DLD1 (cell line): ENCODE results near the gene ZMAT5.

Experiments used
- in situ Hi-C: cut with HindIII; loops from 2 replicates; pipeline ENCODE4 v1.10.0; 2017; ENCODE audit warnings: low sequenced_read_pairs

The ZMAT5 gene

GRCh38 chr22:29787371-29787980 lies 20.7 kb upstream of the ZMAT5 start:
- in situ Hi-C loops: loop anchor here (25.0 kb wide), 1 partner anchor 100 kb away; no protein-coding TSS in a partner anchor

GRCh38 chr22:29786031-29786430 lies 19.2 kb upstream of the ZMAT5 start:
- in situ Hi-C loops: loop anchor here (25.0 kb wide), 1 partner anchor 99 kb away; no protein-coding TSS in a partner anchor

GRCh38 chr22:29784451-29785361 lies 17.9 kb upstream of the ZMAT5 start:
- in situ Hi-C loops: loop anchor here (25.0 kb wide), 1 partner anchor 97 kb away; no protein-coding TSS in a partner anchor

- in situ Hi-C loops: loop anchor here (25.0 kb wide), 1 partner anchor 95 kb away; no protein-coding TSS in a partner anchor
Observed at GRCh38 chr22:29782061-29782845, 15.4 kb upstream of the ZMAT5 start.

- in situ Hi-C loops: loop anchor here (25.0 kb wide), 1 partner anchor 94 kb away; no protein-coding TSS in a partner anchor
Observed at GRCh38 chr22:29780748-29781676, 14.2 kb upstream of the ZMAT5 start.

- in situ Hi-C loops: loop anchor here (25.0 kb wide), 1 partner anchor 93 kb away; no protein-coding TSS in a partner anchor
Observed at GRCh38 chr22:29780220-29780619, 13.4 kb upstream of the ZMAT5 start.

- in situ Hi-C loops: no loop called here
Observed at GRCh38 chr22:29773233-29773632, 6.4 kb upstream of the ZMAT5 start.

- in situ Hi-C loops: no loop called here
Observed at GRCh38 chr22:29772170-29772641, 5.4 kb upstream of the ZMAT5 start.

GRCh38 chr22:29769723-29770321 lies 3.0 kb upstream of the ZMAT5 start:
- in situ Hi-C loops: no loop called here

- in situ Hi-C loops: no loop called here
Observed at GRCh38 chr22:29768052-29768693, 1.4 kb upstream of the ZMAT5 start.

- in situ Hi-C loops: no loop called here
Observed at GRCh38 chr22:29767171-29768051, 604 bp upstream of the ZMAT5 start, which contains the start of gene UQCR10. TSS of gene UQCR10 (plus strand) at chr22:29767369. CDS start at chr22:29767399, 30 bp downstream.

- in situ Hi-C loops: no loop called here
Observed at GRCh38 chr22:29765905-29766631, 739 bp downstream of the ZMAT5 start.

- in situ Hi-C loops: no loop called here
Observed at GRCh38 chr22:29762263-29762662, 4.5 kb downstream of the ZMAT5 start.

GRCh38 chr22:29758959-29759358 lies 7.8 kb downstream of the ZMAT5 start:
- in situ Hi-C loops: no loop called here

GRCh38 chr22:29758068-29758622 lies 8.7 kb downstream of the ZMAT5 start:
- in situ Hi-C loops: no loop called here

GRCh38 chr22:29757096-29757495 lies 9.7 kb downstream of the ZMAT5 start:
- in situ Hi-C loops: no loop called here

- in situ Hi-C loops: no loop called here
Observed at GRCh38 chr22:29756341-29756740, 10.5 kb downstream of the ZMAT5 start.
